Heart left ventricle (tissue), 16 donors: ENCODE results near the gene CD34. TPM values are rescaled to one million over a fixed set of nuclear protein-coding genes. Genes with fewer than 3 reads are reported as not detected.

Source experiments
- ATAC-seq, 4 donors: fragments of 200-7000 bp; cut with Tn5 transposase; one replicate each; pipeline ENCODE4 v1.9.1; 2020 to 2022; ENCODE audit warnings: moderate library complexity in 4 of 4, mild to moderate bottlenecking in 3 of 4, moderate number of reproducible peaks in 1 of 4
- DNase-seq, 5 donors: peaks; one replicate each; pipeline ENCODE4 v3.0.0-alpha.2; 2020
- H3K27ac ChIP-seq, 12 donors: fragments of 200-600 bp; sonication (generic) in 4 of 12; one replicate each; pipeline versions ENCODE4 v1.5.0 to v1.8.0; 2016 to 2022; ENCODE audit warnings: mild to moderate bottlenecking in 2 of 12
- H3K27me3 ChIP-seq, 9 donors: fragments of 200-600 bp; sonication (generic) in 2 of 9; one replicate each; pipeline versions ENCODE4 v1.5.1 to v1.8.0; 2016 to 2022; ENCODE audit warnings: mild to moderate bottlenecking in 3 of 9
- H3K36me3 ChIP-seq, 9 donors: fragments of 200-600 bp; sonication (generic) in 2 of 9; one replicate each; pipeline versions ENCODE4 v1.5.0 to v1.8.0; 2018 to 2022; ENCODE audit warnings: mild to moderate bottlenecking in 2 of 9
- H3K4me1 ChIP-seq, 12 donors: fragments of 200-600 bp; sonication (generic) in 4 of 12; one replicate each; pipeline versions ENCODE4 v1.5.0 to v1.8.0; 2016 to 2022; ENCODE audit warnings: mild to moderate bottlenecking in 3 of 12
- H3K4me3 ChIP-seq, 12 donors: fragments of 200-600 bp; sonication (generic) in 4 of 12; one replicate each; pipeline versions ENCODE4 v1.5.0 to v1.8.0; 2017 to 2022; ENCODE audit warnings: mild to moderate bottlenecking in 9 of 12, moderate library complexity in 4 of 12
- H3K9me3 ChIP-seq, 12 donors: fragments of 200-600 bp; sonication (generic) in 4 of 12; one replicate each; pipeline versions ENCODE4 v1.5.0 to v1.8.0; 2016 to 2022; ENCODE audit warnings: mild to moderate bottlenecking in 1 of 12
- CTCF ChIP-seq, 12 donors: fragments of 200-600 bp; sonication (generic) in 4 of 12; IDR thresholded peaks; one replicate each; pipeline versions ENCODE4 v1.5.0 to v1.8.0; 2018 to 2022; ENCODE audit warnings: antibody characterized with exemption in 12 of 12, mild to moderate bottlenecking in 5 of 12
- POLR2A ChIP-seq, 2 donors: fragments of 450-650 bp; IDR thresholded peaks; one replicate each; pipeline ENCODE4 v1.6.1; 2017; ENCODE audit warnings: antibody characterized with exemption in 2 of 2, mild to moderate bottlenecking in 2 of 2, moderate library complexity in 2 of 2
- WGBS, 4 donors: extraction: QIAGEN DNeasy Blood & Tissue Kit in 2 of 4; methylation state at CpG; one replicate each; pipeline versions ENCODE4 v1.1.5 to v1.1.7; 2013 to 2018; 5-methylcytosine and 5-hydroxymethylcytosine counted together
- intact Hi-C, 10 donors: fragments of 100-400 bp; cut with DNase I; formaldehyde crosslinking; loops; one replicate each; pipeline versions ENCODE4 v1.11.1 to v1.14.2; 2022
- polyA plus RNA-seq, 2 donors: library from polyadenylated mRNA; stranded (reverse); fragments of 200-250 nt; gene quantifications; one replicate each; pipeline ENCODE4 v1.2.3, GENCODE V29; 2013
- total RNA-seq, 9 donors: library from RNA; depleted of rRNA in 2 of 9; stranded (reverse); fragments of >200 nt in 2 of 9; fragmentation: NEBNext Ultra II Directional in 3 of 9; extraction: Animal tissue kit (Norgen Biotek cat#: 25700) in 3 of 9; gene quantifications; one replicate each; pipeline versions ENCODE4 v1.1.0 to v1.2.4, GENCODE V29; 2016 to 2023
- donor health status: ischemic (EF 13 %, LVEDD 7.1; RV severe dilation, severe dysfunction).
- donor health status: healthy with polysubstance abuse.
- donor health status: DM: no; HTN: yes; CAD: no.
- donor health status: DM: no; HTN: no; CAD: no.
- donor health status: ischemic (EF 25% LVEDD 6.9; RV normal size, moderate dysfunction).
- donor health status: ischemic (EF 25% LVEDD 5.7; RV mildly dilated, moderate dysfunction).
- donor health status: healthy.
- donor health status: DM: yes; HTN: yes; CAD: no.
- donor health status: ischemic (EF 35%, LVEDD 5.7; RV mildly dilated, moderate dysfunction).
- donor health status: nonischemic (EF 11% LVEDD 7.7; RV severe dilation, severe dysfunction).
- donor health status: DM: yes; HTN: yes; CAD: no.
- donor health status: PGD.
- donor health status: ischemic (EF 29% LVEDD 5.4; RV normal size, mild dysfunction).
- donor health status: nonischemic (EF 23%, LVEDD 6.1; RV moderate dilation, normal function).

Gene CD34
- total and polyA plus RNA-seq, 11 donors = 37.4 to 103 (median 63.0) TPM

- H3K4me1 ChIP-seq = peaks cover 17 to 84% (median 60%) of the 10 kb centered on the region in 12 donors
- H3K9me3 ChIP-seq = no peaks in the 10 kb centered on the region
- TF ChIP-seq CTCF (IDR thresholded peaks at IDR 0.05) (peak in 1 of 12 donors; percentile 25), POLR2A (IDR thresholded peaks at IDR 0.05) (no peak)
- intact Hi-C loops = no loop called here
- ATAC-seq (peak in 3 of 4 donors; percentile 12 to 30 (median 16)), DNase-seq (peak in 2 of 5 donors; percentile 52 to 57)
- peaks cover 0 to 50% (median 34%) of the 10 kb centered on the region in 9 donors for H3K36me3 ChIP-seq
- 32 to 42% (median 40%) methylated on average over 7 to 8 of the region's 8 CpGs for WGBS, 4 donors
- H3K4me3 ChIP-seq = peak overlapping the region in 1 of 12 donors; percentile 0
- H3K27ac ChIP-seq = peak overlapping the region in 11 of 12 donors; percentile 29 to 98 (median 63)
- H3K27me3 ChIP-seq = no peaks in the 10 kb centered on the region
These were observed 46.9 kb downstream of the CD34 start for GRCh38 chr1:207863893-207864535.

GRCh38 chr1:207862241-207862787 is 48.6 kb downstream of the CD34 start:
- TF ChIP-seq CTCF (IDR thresholded peaks at IDR 0.05) (no peak), POLR2A (IDR thresholded peaks at IDR 0.05) (no peak)

GRCh38 chr1:207861442-207862177 is 49.3 kb downstream of the CD34 start:
- TF ChIP-seq CTCF (IDR thresholded peaks at IDR 0.05) = no peak
- TF ChIP-seq POLR2A (IDR thresholded peaks at IDR 0.05) = no peak
- Histone ChIP-seq H3K4me3 (no peak overlapping the region), H3K27ac (peak overlapping the region in 6 of 12 donors; percentile 4 to 50 (median 24)), H3K27me3 (no peaks in the 10 kb centered on the region), H3K9me3 (no peaks in the 10 kb centered on the region), H3K4me1 (peaks cover 11 to 92% (median 64%) of the 10 kb centered on the region in 12 donors), H3K36me3 (peaks cover 0 to 68% (median 44%) of the 10 kb centered on the region in 9 donors)
- no peak for DNase-seq
- 67 to 79% (median 72%) methylated on average over 9 of the region's 9 CpGs for WGBS, 4 donors
- no peak for ATAC-seq
- intact Hi-C loops = no loop called here

More at GRCh38 chr1:207862241-207862787, 48.6 kb downstream of the CD34 start:
- no peak for ATAC-seq
- WGBS, 4 donors = 79 to 88% (median 86%) methylated on average over 2 of the region's 2 CpGs
- Histone ChIP-seq H3K4me3 (no peak overlapping the region), H3K9me3 (no peaks in the 10 kb centered on the region), H3K27ac (peak overlapping the region in 5 of 12 donors; percentile 21 to 50 (median 26)), H3K36me3 (peaks cover 0 to 61% (median 37%) of the 10 kb centered on the region in 9 donors), H3K4me1 (peaks cover 15 to 92% (median 65%) of the 10 kb centered on the region in 12 donors), H3K27me3 (no peaks in the 10 kb centered on the region)
- intact Hi-C loops = no loop called here
- no peak for DNase-seq

GRCh38 chr1:207860531-207860930 is 50.4 kb downstream of the CD34 start:
- no peak for TF ChIP-seq CTCF (IDR thresholded peaks at IDR 0.05)
- TF ChIP-seq POLR2A (IDR thresholded peaks at IDR 0.05) = no peak
- no peak overlapping the region for H3K4me3 ChIP-seq
- no peaks in the 10 kb centered on the region for H3K27me3 ChIP-seq
- peaks cover 0 to 65% (median 46%) of the 10 kb centered on the region in 9 donors for H3K36me3 ChIP-seq
- intact Hi-C loops = no loop called here
- no peak overlapping the region for H3K27ac ChIP-seq
- H3K4me1 ChIP-seq = peaks cover 11 to 91% (median 61%) of the 10 kb centered on the region in 12 donors
- 90 to 94% (median 92%) methylated on average over 5 of the region's 5 CpGs for WGBS, 4 donors
- no peaks in the 10 kb centered on the region for H3K9me3 ChIP-seq
- no peak for ATAC-seq
- no peak for DNase-seq
